A549 (cell line): Measurements from ENCODE around the gene INSM1. TPM values are rescaled to one million over a fixed set of nuclear protein-coding genes. Genes with fewer than 3 reads are reported as not detected.
A peak's percentile ranks its signal among the peaks of the same experiment; 100 is the strongest.

Experiments used
- ATAC-seq, 2 experiments: fragments of 200-7000 bp in 1 of 2; fragments of >200 bp in 1 of 2; cut with Nextera tagmentation in 1 of 2; cut with Tn5 transposase in 1 of 2; 3 replicates each; pipeline versions ENCODE4 v1.8.0 to v1.9.1; 2018 to 2020; ENCODE audit warnings: mild to moderate bottlenecking in 1 of 2, moderate library complexity in 1 of 2
- CTCF ChIA-PET: fragments of 300-600 bp; sonication (Branson Sonifier 250); formaldehyde crosslinking; extraction: SDS; loops from one replicate; lab custom pipeline; 2021; ENCODE audit warnings: antibody characterized with exemption, inconsistent platforms; lab: Yijun Ruan, JAX
- POLR2A ChIA-PET: fragments of 350-600 bp; formaldehyde crosslinking; extraction: SDS; loops from one replicate; lab custom pipeline; 2021; ENCODE audit warnings: antibody characterized with exemption, inconsistent platforms; lab: Yijun Ruan, JAX
- DNase-seq, 2 experiments: peaks; one replicate each; pipeline versions ENCODE4 v3.0.0 to v3.0.0-alpha.2; 2011 to 2016; ENCODE audit warnings: low read depth in 1 of 2, low spot score in 1 of 2
- FAIRE-seq: peaks from 2 replicates; lab custom pipeline; 2011; peaks lifted over from hg19 to GRCh38; lab: Jason Lieb, UNC
- H3K27ac ChIP-seq, 2 experiments: fragments of >200 bp; sonication (Bioruptor Twin); formaldehyde crosslinking; 3 replicates each; pipeline ENCODE4 v1.5.1; 2016 to 2017
- H3K4me1 ChIP-seq: fragments of >200 bp; sonication (Bioruptor Twin); formaldehyde crosslinking; 3 replicates; pipeline ENCODE4 v1.6.1; 2016
- H3K4me2 ChIP-seq: fragments of >200 bp; sonication (Bioruptor Twin); formaldehyde crosslinking; 3 replicates; pipeline ENCODE4 v1.6.1; 2016
- H3K4me3 ChIP-seq: fragments of >200 bp; sonication (Bioruptor Twin); formaldehyde crosslinking; 3 replicates; pipeline ENCODE4 v1.5.1; 2016
- H3K9me3 ChIP-seq: fragments of >200 bp; sonication (Bioruptor Twin); formaldehyde crosslinking; 3 replicates; pipeline ENCODE4 v1.6.1; 2016
- BCL3 ChIP-seq: fragments of >200 bp; sonication (Bioruptor Twin); formaldehyde crosslinking; IDR thresholded peaks from 3 replicates; pipeline ENCODE4 v1.6.1; 2016
- CBX8 ChIP-seq: fragments of 200-600 bp; sonication (generic); IDR thresholded peaks from 2 replicates; pipeline ENCODE4 v1.6.1; 2016
- CHD4 ChIP-seq: fragments of 200-600 bp; sonication (generic); IDR thresholded peaks from 2 replicates; pipeline ENCODE4 v1.6.1; 2016; ENCODE audit warnings: antibody characterized with exemption, mild to moderate bottlenecking, borderline replicate concordance
- EHF ChIP-seq: fragments of 250-450 bp; sonication (Bioruptor Pico); IDR thresholded peaks from 2 replicates; pipeline ENCODE4 v1.5.0; 2020; ENCODE audit warnings: mild to moderate bottlenecking
- EHMT2 ChIP-seq: fragments of 200-600 bp; sonication (generic); IDR thresholded peaks from 2 replicates; pipeline ENCODE4 v1.6.1; 2016; ENCODE audit warnings: antibody characterized with exemption, low read depth, mild to moderate bottlenecking, moderate library complexity
- ELK1 ChIP-seq: fragments of 150-350 bp; IDR thresholded peaks from 2 replicates; pipeline ENCODE4 v1.6.1; 2014; ENCODE audit warnings: low read depth, mild to moderate bottlenecking, low read length
- ESRRA ChIP-seq: fragments of 150-350 bp; IDR thresholded peaks from 2 replicates; pipeline ENCODE4 v1.6.1; 2014; ENCODE audit warnings: mild to moderate bottlenecking, low read length, borderline replicate concordance
- FOSB ChIP-seq: fragments of 250-450 bp; sonication (Bioruptor Pico); IDR thresholded peaks from 2 replicates; pipeline ENCODE4 v1.5.0; 2020; ENCODE audit warnings: mild to moderate bottlenecking, moderate library complexity
- HOXA7 ChIP-seq: fragments of 250-450 bp; sonication (Bioruptor Pico); IDR thresholded peaks from 2 replicates; pipeline ENCODE4 v1.5.0; 2020; ENCODE audit warnings: mild to moderate bottlenecking, moderate library complexity
- MAFK ChIP-seq: fragments of 450-650 bp; IDR thresholded peaks from 2 replicates; pipeline ENCODE4 v1.6.1; 2014; ENCODE audit not compliant: partially characterized antibody
- MAZ ChIP-seq: fragments of 150-350 bp; IDR thresholded peaks from 2 replicates; pipeline ENCODE4 v1.6.1; 2014; ENCODE audit warnings: antibody characterized with exemption, low read depth, low read length, borderline replicate concordance
- NFE2L2 ChIP-seq: fragments of 150-350 bp; conservative IDR thresholded peaks from 2 replicates; pipeline ENCODE4 v1.6.1; 2014; ENCODE audit warnings: low read length
- NR3C1 ChIP-seq: fragments of >200 bp; sonication (Bioruptor Twin); formaldehyde crosslinking; IDR thresholded peaks from 3 replicates; pipeline ENCODE4 v1.6.1; 2017
- POLR2AphosphoS2 ChIP-seq: conservative IDR thresholded peaks from 2 replicates; pipeline ENCODE4 v1.6.1; 2012; ENCODE audit warnings: low read length, improper control_type of control experiment, inconsistent platforms
- RAD21 ChIP-seq, 2 experiments: fragments of >200 bp in 1 of 2; sonication (Bioruptor Twin) in 1 of 2; formaldehyde crosslinking in 1 of 2; IDR thresholded peaks in 1 of 2; conservative IDR thresholded peaks in 1 of 2; 2 replicates in 1 of 2; 3 replicates in 1 of 2; pipeline ENCODE4 v1.6.1; 2012 to 2018; ENCODE audit warnings: inconsistent platforms in 1 of 2
- RARB ChIP-seq: fragments of 250-450 bp; sonication (Bioruptor Pico); IDR thresholded peaks from 2 replicates; pipeline ENCODE4 v1.8.0; 2021; ENCODE audit warnings: mild to moderate bottlenecking, moderate library complexity
- RCOR1 ChIP-seq: fragments of 150-350 bp; IDR thresholded peaks from 2 replicates; pipeline ENCODE4 v1.6.1; 2014; ENCODE audit warnings: antibody characterized with exemption, low read length, low read depth
- REST ChIP-seq: fragments of 200-600 bp; sonication (generic); IDR thresholded peaks from 2 replicates; pipeline ENCODE4 v1.6.1; 2016; ENCODE audit warnings: antibody characterized with exemption, mild to moderate bottlenecking, moderate library complexity
- RFX5 ChIP-seq: fragments of 450-650 bp; IDR thresholded peaks from 2 replicates; pipeline ENCODE4 v1.7.1; 2014; ENCODE audit warnings: antibody characterized with exemption, mild to moderate bottlenecking, moderate library complexity
- RNF2 ChIP-seq: fragments of 200-600 bp; sonication (generic); IDR thresholded peaks from 2 replicates; pipeline ENCODE4 v1.6.1; 2016; ENCODE audit warnings: low read depth, mild to moderate bottlenecking, antibody characterized with exemption, moderate library complexity, borderline replicate concordance
- ZC3H11A ChIP-seq: fragments of 450-650 bp; IDR thresholded peaks from 2 replicates; pipeline ENCODE4 v1.6.1; 2014; ENCODE audit warnings: antibody characterized with exemption, mild to moderate bottlenecking
- WGBS: methylation state at CpG from one replicate; pipeline ENCODE4 v1.1.6; 2017; ENCODE audit errors: missing lambda C conversion rate; 5-methylcytosine and 5-hydroxymethylcytosine counted together
- polyA plus RNA-seq, 4 experiments: library from polyadenylated mRNA; depleted of rRNA in 3 of 4; stranded (reverse); fragments of >200 nt; fragmentation: RNase III in 1 of 4; extraction: RNeasy Plus Mini Kit Qiagen cat#74134 plus additional on column Dnase treatment in 1 of 4; gene quantifications; 2 replicates in 3 of 4; 3 replicates in 1 of 4; pipeline ENCODE4 v1.2.3, GENCODE V29; 2011 to 2017
- TF ChIP-seq, protein P1 (sequence below): fragments of 450-650 bp; IDR thresholded peaks from 2 replicates; pipeline ENCODE4 v1.6.1; 2014; ENCODE audit warnings: antibody characterized with exemption
- TF ChIP-seq, protein P2 (sequence below): IDR thresholded peaks from 2 replicates; pipeline ENCODE4 v1.6.1; 2012
- TF ChIP-seq, protein P3 (sequence below): fragments of >200 bp; sonication (Bioruptor Twin); formaldehyde crosslinking; IDR thresholded peaks from 3 replicates; pipeline ENCODE4 v1.5.1; 2016

Gene INSM1
- polyA plus RNA-seq, 2 of the 4 experiments (the other 2 are of a cell fraction), result not detected

- no peak for DNase-seq
- no peak overlapping the region for H3K4me3 ChIP-seq
- TF ChIP-seq MAFK (no peak), REST (no peak), ZC3H11A (no peak), CHD4 (no peak), RARB (CRISPR knock-in tag) (no peak), NFE2L2 (no peak), EHF (CRISPR knock-in tag) (no peak)
- TF ChIP-seq, protein P1, sequence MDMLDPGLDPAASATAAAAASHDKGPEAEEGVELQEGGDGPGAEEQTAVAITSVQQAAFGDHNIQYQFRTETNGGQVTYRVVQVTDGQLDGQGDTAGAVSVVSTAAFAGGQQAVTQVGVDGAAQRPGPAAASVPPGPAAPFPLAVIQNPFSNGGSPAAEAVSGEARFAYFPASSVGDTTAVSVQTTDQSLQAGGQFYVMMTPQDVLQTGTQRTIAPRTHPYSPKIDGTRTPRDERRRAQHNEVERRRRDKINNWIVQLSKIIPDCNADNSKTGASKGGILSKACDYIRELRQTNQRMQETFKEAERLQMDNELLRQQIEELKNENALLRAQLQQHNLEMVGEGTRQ, result no peak
- TF ChIP-seq, protein P2, sequence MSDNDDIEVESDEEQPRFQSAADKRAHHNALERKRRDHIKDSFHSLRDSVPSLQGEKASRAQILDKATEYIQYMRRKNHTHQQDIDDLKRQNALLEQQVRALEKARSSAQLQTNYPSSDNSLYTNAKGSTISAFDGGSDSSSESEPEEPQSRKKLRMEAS, result no peak
- FAIRE-seq, result no peak
- H3K4me1 ChIP-seq, result no peaks in the 10 kb centered on the region
- H3K9me3 ChIP-seq, result no peaks in the 10 kb centered on the region
- no peak overlapping the region for H3K4me2 ChIP-seq
- WGBS, result 87% methylated on average over 2 of the region's 2 CpGs
- ATAC-seq, result no peak
- no peak overlapping the region for H3K27ac ChIP-seq
- POLR2A ChIA-PET, result no interaction called here
- CTCF ChIA-PET, result interaction anchor here (0.6 kb wide), 2 partner anchors 17 to 41 kb away, joined by 3 read pairs; no protein-coding TSS in a partner anchor
These were observed 38.4 kb downstream of the INSM1 start for GRCh38 chr20:20406306-20406705.

DNA sequence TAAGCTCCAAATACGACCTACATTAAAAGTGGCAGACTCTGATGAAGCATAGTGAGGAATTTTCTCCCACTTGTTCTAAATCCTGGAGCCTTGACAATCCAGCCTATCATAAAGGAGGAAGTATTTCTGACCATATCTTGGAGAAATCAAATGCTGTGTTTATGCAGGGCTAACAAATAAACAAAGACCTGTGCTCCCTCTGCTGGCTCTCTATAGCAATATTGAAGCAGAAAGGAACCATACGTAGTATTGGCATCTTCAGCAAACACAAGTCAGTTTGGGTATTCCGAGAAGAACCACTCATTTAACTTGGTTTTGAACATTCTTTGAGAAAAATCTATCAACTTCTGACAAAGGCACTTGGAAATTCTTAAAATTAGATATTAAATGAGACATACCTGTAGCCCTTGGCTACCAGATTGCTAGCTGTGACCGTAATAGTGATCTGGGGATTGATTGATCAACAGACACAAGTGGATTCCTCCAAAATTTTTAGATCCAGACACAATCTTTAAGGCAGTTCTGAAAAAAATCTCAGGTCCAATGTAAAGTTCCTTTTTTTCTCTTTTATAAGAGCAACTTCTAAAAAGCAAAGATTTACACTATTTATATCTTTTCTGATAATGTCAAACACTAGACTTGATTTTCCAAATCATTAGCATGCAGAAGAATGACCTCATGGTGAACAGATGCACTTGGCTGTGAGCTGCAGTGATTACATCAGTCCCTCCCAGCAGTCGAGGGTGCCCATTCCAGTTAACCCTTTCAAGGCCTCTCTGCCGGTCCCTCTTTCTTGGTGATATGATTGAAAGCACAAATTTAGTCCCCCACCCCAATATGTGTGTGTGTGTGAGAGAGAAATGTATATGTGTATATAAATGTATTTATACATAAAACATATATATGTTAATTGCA lies 40.2 kb downstream of the INSM1 start:
- TF ChIP-seq BCL3, result no peak
- no peak for TF ChIP-seq EHMT2
- TF ChIP-seq ELK1, result no peak
- TF ChIP-seq MAZ, result no peak
- TF ChIP-seq ZC3H11A, result no peak
- TF ChIP-seq RAD21 (conservative IDR thresholded peaks at IDR 0.05 in 1 of 2, IDR thresholded peaks at IDR 0.05 in 1 of 2), result peak in 1 of 2 experiments; percentile 46; a peak in 2 of 5 replicates
- TF ChIP-seq FOSB (CRISPR knock-in tag), result no peak
- TF ChIP-seq POLR2AphosphoS2, result no peak
- no peak for TF ChIP-seq RFX5
- TF ChIP-seq, protein P2, result no peak
- TF ChIP-seq HOXA7 (CRISPR knock-in tag), result no peak
- no peak for TF ChIP-seq RCOR1
- no peak for TF ChIP-seq ESRRA
- TF ChIP-seq CBX8, result no peak
- TF ChIP-seq, protein P3, sequence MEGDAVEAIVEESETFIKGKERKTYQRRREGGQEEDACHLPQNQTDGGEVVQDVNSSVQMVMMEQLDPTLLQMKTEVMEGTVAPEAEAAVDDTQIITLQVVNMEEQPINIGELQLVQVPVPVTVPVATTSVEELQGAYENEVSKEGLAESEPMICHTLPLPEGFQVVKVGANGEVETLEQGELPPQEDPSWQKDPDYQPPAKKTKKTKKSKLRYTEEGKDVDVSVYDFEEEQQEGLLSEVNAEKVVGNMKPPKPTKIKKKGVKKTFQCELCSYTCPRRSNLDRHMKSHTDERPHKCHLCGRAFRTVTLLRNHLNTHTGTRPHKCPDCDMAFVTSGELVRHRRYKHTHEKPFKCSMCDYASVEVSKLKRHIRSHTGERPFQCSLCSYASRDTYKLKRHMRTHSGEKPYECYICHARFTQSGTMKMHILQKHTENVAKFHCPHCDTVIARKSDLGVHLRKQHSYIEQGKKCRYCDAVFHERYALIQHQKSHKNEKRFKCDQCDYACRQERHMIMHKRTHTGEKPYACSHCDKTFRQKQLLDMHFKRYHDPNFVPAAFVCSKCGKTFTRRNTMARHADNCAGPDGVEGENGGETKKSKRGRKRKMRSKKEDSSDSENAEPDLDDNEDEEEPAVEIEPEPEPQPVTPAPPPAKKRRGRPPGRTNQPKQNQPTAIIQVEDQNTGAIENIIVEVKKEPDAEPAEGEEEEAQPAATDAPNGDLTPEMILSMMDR, result peak; percentile 32; the same call in 2 of the 3 replicates
- TF ChIP-seq RNF2, result no peak
- TF ChIP-seq NR3C1, result no peak
- TF ChIP-seq, protein P1, result no peak
- ChIA-PET CTCF (interaction anchor here (0.5 to 1.5 kb wide), 7 partner anchors 8 to 403 kb away, joined by 3 to 4 read pairs (median 3); no protein-coding TSS in a partner anchor), POLR2A (no interaction called here)
- DNase-seq (peak; percentile 19 to 32), FAIRE-seq (peak; percentile 78), ATAC-seq (peak in 1 of 2 experiments; percentile 75; a peak in 3 of 6 replicates)
- 51% methylated on average over 6 of the region's 6 CpGs for WGBS
- Histone ChIP-seq H3K9me3 (no peaks in the 10 kb centered on the region), H3K27ac (no peak overlapping the region), H3K4me2 (no peak overlapping the region), H3K4me3 (no peak overlapping the region), H3K4me1 (no peaks in the 10 kb centered on the region)
